Measurements from ENCODE around the gene WDFY1. TPM values are rescaled to one million over a fixed set of nuclear protein-coding genes. Genes with fewer than 3 reads are reported as not detected.

Gene WDFY1
- total and polyA plus RNA-seq, 8 donors = 8.2 to 134 (median 31.4) TPM

- intact Hi-C loops (cut with DNase I; ENCODE audit: low total_unique reads) = no loop called here
- WGBS, 5 donors = 87 to 96% (median 94%) methylated on average over 12 of the region's 12 CpGs
- no peaks in the 10 kb centered on the region for H3K9me3 ChIP-seq
Measured at GRCh38 chr2:223991611-223992010, 46.5 kb upstream of the WDFY1 start.

GRCh38 chr2:223989856-223990232, 44.7 kb upstream of the WDFY1 start:
- WGBS, 5 donors = 53 to 86% (median 76%) methylated on average over 3 of the region's 3 CpGs
- TF ChIP-seq POLR2AphosphoS5 (IDR thresholded peaks at IDR 0.05) = no peak
- TF ChIP-seq CTCF (IDR thresholded peaks at IDR 0.05) = no peak
- TF ChIP-seq POLR2A (IDR thresholded peaks at IDR 0.05) = no peak
- TF ChIP-seq EP300 (IDR thresholded peaks at IDR 0.05) = no peak
- H3K27me3 ChIP-seq = no peaks in the 10 kb centered on the region
- H3K27ac ChIP-seq = no peak overlapping the region
- peaks cover 0 to 12% (median 3%) of the 10 kb centered on the region in 4 donors for H3K4me1 ChIP-seq
- intact Hi-C loops (cut with DNase I; ENCODE audit: low total_unique reads) = no loop called here
- no peaks in the 10 kb centered on the region for H3K36me3 ChIP-seq
- no peak overlapping the region for H3K4me3 ChIP-seq
- DNase-seq = no peak
- no peaks in the 10 kb centered on the region for H3K9me3 ChIP-seq

More at GRCh38 chr2:223991611-223992010, 46.5 kb upstream of the WDFY1 start:
- H3K4me3 ChIP-seq = no peak overlapping the region
- H3K27me3 ChIP-seq = no peaks in the 10 kb centered on the region
- H3K4me1 ChIP-seq = peaks cover 0 to 12% (median 3%) of the 10 kb centered on the region in 4 donors
- TF ChIP-seq CTCF (IDR thresholded peaks at IDR 0.05) (no peak), EP300 (IDR thresholded peaks at IDR 0.05) (no peak), POLR2A (IDR thresholded peaks at IDR 0.05) (no peak), POLR2AphosphoS5 (IDR thresholded peaks at IDR 0.05) (no peak)
- H3K36me3 ChIP-seq = no peaks in the 10 kb centered on the region
- H3K27ac ChIP-seq = no peak overlapping the region
- DNase-seq = no peak

GRCh38 chr2:223989206-223989855, 44.2 kb upstream of the WDFY1 start:
- H3K36me3 ChIP-seq = no peaks in the 10 kb centered on the region
- peak; percentile 50 to 67 for DNase-seq
- no peak overlapping the region for H3K4me3 ChIP-seq
- WGBS, 5 donors = 33 to 61% (median 42%) methylated on average over 10 of the region's 10 CpGs
- H3K9me3 ChIP-seq = no peaks in the 10 kb centered on the region
- H3K27me3 ChIP-seq = no peaks in the 10 kb centered on the region
- H3K4me1 ChIP-seq = peaks cover 0 to 12% (median 3%) of the 10 kb centered on the region in 4 donors
- intact Hi-C loops (cut with DNase I; ENCODE audit: low total_unique reads) = no loop called here
- TF ChIP-seq POLR2A (IDR thresholded peaks at IDR 0.05) = no peak
- no peak for TF ChIP-seq EP300 (IDR thresholded peaks at IDR 0.05)
- TF ChIP-seq CTCF (IDR thresholded peaks at IDR 0.05) = peak in 2 of 7 experiments; percentile 17 to 25
- TF ChIP-seq POLR2AphosphoS5 (IDR thresholded peaks at IDR 0.05) = no peak
- no peak overlapping the region for H3K27ac ChIP-seq

- intact Hi-C loops (cut with DNase I; ENCODE audit: low total_unique reads) = no loop called here
- TF ChIP-seq CTCF (IDR thresholded peaks at IDR 0.05) (no peak), POLR2AphosphoS5 (IDR thresholded peaks at IDR 0.05) (no peak), EP300 (IDR thresholded peaks at IDR 0.05) (no peak), POLR2A (IDR thresholded peaks at IDR 0.05) (no peak)
- Histone ChIP-seq H3K27ac (no peak overlapping the region), H3K9me3 (no peaks in the 10 kb centered on the region), H3K4me1 (no peaks in the 10 kb centered on the region), H3K27me3 (no peaks in the 10 kb centered on the region), H3K36me3 (no peaks in the 10 kb centered on the region), H3K4me3 (no peak overlapping the region)
- no peak for DNase-seq
- 38 to 57% (median 47%) methylated on average over 1 of the region's 1 CpG for WGBS, 5 donors
Measured at GRCh38 chr2:223981241-223981640, 36.1 kb upstream of the WDFY1 start.
